HepG2 (cell line): ENCODE data around the gene PHKB. TPM values are rescaled to one million over a fixed set of nuclear protein-coding genes. Genes with fewer than 3 reads are reported as not detected.

Experiments used
- ADNP ChIP-seq: sonication (generic); formaldehyde crosslinking; IDR thresholded peaks from 2 replicates; pipeline ENCODE4 v1.4.0; 2020; ENCODE audit warnings: missing genetic modification reagents
- AHDC1 ChIP-seq: sonication (generic); formaldehyde crosslinking; IDR thresholded peaks from 2 replicates; pipeline ENCODE4 v1.5.1; 2020; ENCODE audit warnings: mild to moderate bottlenecking, missing genetic modification reagents, borderline replicate concordance
- ARID2 ChIP-seq: sonication (generic); formaldehyde crosslinking; IDR thresholded peaks from 2 replicates; pipeline ENCODE4 v1.8.1; 2022; ENCODE audit warnings: mild to moderate bottlenecking, missing genetic modification reagents, borderline replicate concordance
- DNMT3B ChIP-seq: conservative IDR thresholded peaks from 2 replicates; pipeline ENCODE4 v1.6.1; 2016; ENCODE audit warnings: missing biosample characterization, control low read depth
- HDAC2 ChIP-seq: sonication (generic); formaldehyde crosslinking; IDR thresholded peaks from 2 replicates; pipeline ENCODE4 v1.4.0; 2020; ENCODE audit warnings: missing genetic modification reagents
- HMG20A ChIP-seq: IDR thresholded peaks from 2 replicates; pipeline ENCODE4 v1.6.1; 2016; ENCODE audit warnings: borderline replicate concordance
- ISX ChIP-seq: sonication (generic); formaldehyde crosslinking; conservative IDR thresholded peaks from 2 replicates; pipeline ENCODE4 v1.5.0; 2020; ENCODE audit warnings: missing genetic modification reagents
- MLLT10 ChIP-seq: sonication (generic); formaldehyde crosslinking; IDR thresholded peaks from 2 replicates; pipeline ENCODE4 v1.4.0; 2020; ENCODE audit warnings: missing genetic modification reagents
- NFE2 ChIP-seq: sonication (generic); formaldehyde crosslinking; IDR thresholded peaks from 2 replicates; pipeline ENCODE4 v1.4.0; 2020; ENCODE audit warnings: missing genetic modification reagents
- NR2F6 ChIP-seq, 2 experiments: IDR thresholded peaks; 2 replicates each; pipeline ENCODE4 v1.6.1; 2016; ENCODE audit warnings: antibody characterized with exemption in 1 of 2, mild to moderate bottlenecking in 1 of 2
- PAF1 ChIP-seq: IDR thresholded peaks from 2 replicates; pipeline ENCODE4 v1.6.1; 2016; ENCODE audit warnings: missing genetic modification reagents, missing compliant biosample characterization
- RBM22 ChIP-seq: fragments of 200-400 bp; formaldehyde crosslinking; optimal IDR thresholded peaks from 2 replicates; pipeline ENCODE3; 2017; ENCODE audit warnings: mild to moderate bottlenecking, low read length, moderate library complexity
- SOX13 ChIP-seq, 3 experiments: fragments of 450-650 bp in 1 of 3; sonication (generic) in 1 of 3; formaldehyde crosslinking in 1 of 3; IDR thresholded peaks in 2 of 3; conservative IDR thresholded peaks in 1 of 3; 2 replicates each; pipeline versions ENCODE4 v1.5.0 to v1.6.1; 2016 to 2020; ENCODE audit warnings: antibody characterized with exemption in 1 of 3, mild to moderate bottlenecking in 1 of 3, missing compliant biosample characterization in 1 of 3, missing genetic modification reagents in 1 of 3, moderate library complexity in 1 of 3
- SUZ12 ChIP-seq: fragments of 150-350 bp; IDR thresholded peaks from 2 replicates; pipeline ENCODE4 v1.6.1; 2014; ENCODE audit warnings: low read depth, low read length
- THAP11 ChIP-seq: IDR thresholded peaks from 2 replicates; pipeline ENCODE4 v1.6.1; 2016; ENCODE audit warnings: missing biosample characterization, missing genetic modification reagents
- TRIM24 ChIP-seq: sonication (generic); formaldehyde crosslinking; IDR thresholded peaks from 2 replicates; pipeline ENCODE4 v1.8.0; 2022; ENCODE audit warnings: mild to moderate bottlenecking, missing genetic modification reagents
- U2AF1 ChIP-seq: fragments of 200-400 bp; formaldehyde crosslinking; optimal IDR thresholded peaks from 2 replicates; pipeline ENCODE3; 2017; ENCODE audit warnings: mild to moderate bottlenecking, low read depth, low read length
- ZFY ChIP-seq: sonication (generic); formaldehyde crosslinking; IDR thresholded peaks from 2 replicates; pipeline ENCODE4 v1.4.0; 2020; ENCODE audit warnings: missing genetic modification reagents
- ZNF512B ChIP-seq: sonication (generic); formaldehyde crosslinking; IDR thresholded peaks from 2 replicates; pipeline ENCODE4 v1.5.1; 2020; ENCODE audit warnings: missing genetic modification reagents, mild to moderate bottlenecking, borderline replicate concordance
- ZNF772 ChIP-seq: sonication (generic); formaldehyde crosslinking; IDR thresholded peaks from 2 replicates; pipeline ENCODE4 v1.5.0; 2020; ENCODE audit warnings: mild to moderate bottlenecking, missing genetic modification reagents
- ZNF782 ChIP-seq: sonication (generic); formaldehyde crosslinking; IDR thresholded peaks from 2 replicates; pipeline ENCODE4 v1.4.0; 2020; ENCODE audit warnings: missing genetic modification reagents, mild to moderate bottlenecking, borderline replicate concordance
- polyA plus RNA-seq, 8 experiments: library from polyadenylated mRNA; depleted of rRNA in 3 of 8; stranded (reverse) in 7 of 8; unstranded in 1 of 8; fragments of >200 nt; fragmentation: Illumina TruSeq in 4 of 8; extraction: Trizol in 4 of 8; gene quantifications; 2 replicates each; pipeline versions ENCODE4 v1.2.1 to v1.2.3, GENCODE V29; 2011 to 2016; ENCODE audit warnings: low read depth in 4 of 8, missing spikeins in 1 of 8, mixed read lengths in 1 of 8; ENCODE audit not compliant: insufficient read depth in 1 of 8
- total RNA-seq, 5 experiments: library from RNA; depleted of rRNA; stranded (reverse); fragments of >200 nt; fragmentation: Illumina TruSeq; extraction: Trizol; gene quantifications; 2 replicates each; pipeline ENCODE4 v1.2.3, GENCODE V29; 2016; ENCODE audit warnings: low read depth in 1 of 5
- TF ChIP-seq, protein P1 (sequence below): sonication (generic); formaldehyde crosslinking; IDR thresholded peaks from 2 replicates; pipeline ENCODE4 v1.4.0; 2020; ENCODE audit warnings: missing genetic modification reagents, low read depth, mild to moderate bottlenecking, borderline replicate concordance

PHKB gene
- total and polyA plus RNA-seq, 2 of the 13 experiments (the other 11 are each of a cell fraction or from before 2014, with no cell fraction given) = 66.0 to 80.8 TPM

DNA sequence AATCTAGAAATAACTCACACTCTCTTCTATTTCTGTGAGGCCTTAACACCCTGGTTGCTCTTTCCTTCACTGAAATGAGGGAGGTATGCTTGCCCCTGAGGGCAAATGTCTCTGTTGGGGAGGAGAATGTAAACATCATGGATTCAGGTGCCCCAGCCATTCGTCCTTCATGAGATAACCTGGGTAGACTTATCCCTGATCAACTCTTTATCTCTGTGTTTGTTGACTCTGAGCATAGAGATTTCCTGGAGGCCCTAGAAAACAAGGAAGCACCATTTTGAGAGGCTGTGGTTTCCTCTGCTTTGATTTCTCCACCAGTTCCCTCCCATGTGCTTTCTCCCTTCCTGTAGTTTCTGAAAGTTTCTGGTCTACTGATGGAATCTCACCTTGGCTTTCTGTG lies 77.3 kb downstream of the PHKB start (continued):
- peak; percentile 90; the same call in 1 of the 2 replicates for TF ChIP-seq ZNF512B (CRISPR knock-in tag)
- no peak for TF ChIP-seq U2AF1
- TF ChIP-seq RBM22 = no peak
- TF ChIP-seq, protein P1, sequence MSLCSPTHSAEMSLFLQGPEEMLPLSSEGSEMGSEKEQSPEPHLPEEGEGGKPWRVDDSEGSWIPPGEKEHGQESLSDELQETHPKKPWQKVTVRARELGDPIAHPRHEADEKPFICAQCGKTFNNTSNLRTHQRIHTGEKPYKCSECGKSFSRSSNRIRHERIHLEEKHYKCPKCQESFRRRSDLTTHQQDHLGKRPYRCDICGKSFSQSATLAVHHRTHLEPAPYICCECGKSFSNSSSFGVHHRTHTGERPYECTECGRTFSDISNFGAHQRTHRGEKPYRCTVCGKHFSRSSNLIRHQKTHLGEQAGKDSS = peak; percentile 91; the same call in 1 of the 2 replicates
- no peak for TF ChIP-seq ISX
- no peak for TF ChIP-seq MLLT10 (CRISPR knock-in tag)
- no peak for TF ChIP-seq NFE2 (CRISPR knock-in tag)
- no peak for TF ChIP-seq ARID2 (CRISPR knock-in tag)
- TF ChIP-seq DNMT3B = no peak
- TF ChIP-seq HDAC2 (CRISPR knock-in tag) = peak; percentile 97
- TF ChIP-seq ADNP (CRISPR knock-in tag) = no peak
- TF ChIP-seq NR2F6 (IDR thresholded peaks at IDR 0.05) = peak; percentile 98
- peak; percentile 98 for TF ChIP-seq NR2F6 (CRISPR knock-in tag; IDR thresholded peaks at IDR 0.05)
- TF ChIP-seq THAP11 = no peak; the same call in 1 of the 2 replicates
- no peak; the same call in 1 of the 2 replicates for TF ChIP-seq ZNF782 (CRISPR knock-in tag)
- TF ChIP-seq SUZ12 = no peak
- TF ChIP-seq SOX13 (IDR thresholded peaks at IDR 0.05) = peak; percentile 79
- TF ChIP-seq SOX13 (CRISPR knock-in tag; conservative IDR thresholded peaks at IDR 0.05 in 1 of 2, IDR thresholded peaks at IDR 0.05 in 1 of 2) = peak in 1 of 2 experiments; percentile 95; a peak in 2 of 4 replicates
- no peak; the same call in 1 of the 2 replicates for TF ChIP-seq ZFY (CRISPR knock-in tag)
- peak; percentile 94; the same call in 1 of the 2 replicates for TF ChIP-seq HMG20A (CRISPR knock-in tag)
- TF ChIP-seq PAF1 (CRISPR knock-in tag) = no peak
- peak; percentile 88 for TF ChIP-seq ZNF772
- TF ChIP-seq TRIM24 (CRISPR knock-in tag) = no peak
- peak; percentile 96 for TF ChIP-seq AHDC1 (CRISPR knock-in tag)
